ENCODE results near the gene IL3.
"Not testable (repeated sequence)": the region's sequence is repeated elsewhere in the genome, so short reads cannot be mapped to it uniquely, and the experiment has no call there.

IL3 gene

GRCh38 chr5:132093271-132093670, 32.8 kb downstream of the IL3 start:
- no peak for DNase-seq (ENCODE audit: low read depth in 2 of 2, low spot score in 1 of 2)

DNA sequence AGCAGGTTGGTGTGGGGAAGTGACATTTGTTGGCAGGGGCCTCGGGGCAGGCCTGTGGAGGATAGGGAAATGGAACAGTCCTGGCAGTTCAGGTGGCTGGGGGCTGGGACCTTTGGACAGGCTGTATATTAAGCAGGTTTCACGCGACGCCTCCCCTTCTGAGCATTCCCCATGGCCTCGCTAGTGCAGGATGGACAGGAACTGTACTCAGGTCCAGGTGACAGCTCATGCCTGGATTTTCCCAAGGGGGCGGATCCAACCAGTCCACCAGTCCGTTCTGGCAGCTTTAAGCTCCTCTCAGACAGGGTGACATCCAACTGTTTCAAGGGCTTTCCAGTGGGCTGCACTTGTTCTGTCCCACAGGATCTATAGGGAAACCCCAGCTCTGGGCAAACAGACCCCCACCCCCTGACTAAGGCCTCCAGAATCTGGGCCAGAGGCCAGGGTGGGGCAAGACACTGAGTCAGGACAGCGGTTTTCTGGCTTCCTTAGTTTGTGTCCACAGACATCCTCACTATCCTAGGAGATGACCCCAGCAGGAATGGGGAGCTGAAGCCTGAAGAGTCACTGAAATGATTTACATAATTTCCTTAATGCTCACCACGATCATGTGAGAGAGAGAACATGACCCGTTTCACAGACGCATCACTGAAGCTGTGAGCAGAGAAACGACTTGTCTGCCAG, 34.1 kb downstream of the IL3 start:
- no peak for DNase-seq (ENCODE audit: low read depth in 2 of 2, low spot score in 1 of 2)

DNA sequence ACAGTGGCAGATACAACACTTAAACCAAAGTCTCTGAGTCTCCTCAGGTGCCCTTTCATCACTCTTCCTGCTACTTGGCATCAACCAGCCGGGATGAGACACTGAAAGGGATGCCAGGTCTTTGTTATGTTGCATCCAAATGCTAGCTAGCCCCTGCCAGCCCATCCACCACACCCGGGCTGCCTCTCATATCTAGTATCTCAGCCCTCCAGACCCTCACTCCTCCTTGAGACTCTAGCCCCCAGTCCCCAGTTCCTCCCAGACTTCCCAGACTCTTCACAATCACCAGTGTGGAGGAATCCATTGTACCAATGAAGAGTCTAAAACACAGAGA, 34.6 kb downstream of the IL3 start:
- DNase-seq (ENCODE audit: low read depth in 2 of 2, low spot score in 1 of 2): no peak

DNA sequence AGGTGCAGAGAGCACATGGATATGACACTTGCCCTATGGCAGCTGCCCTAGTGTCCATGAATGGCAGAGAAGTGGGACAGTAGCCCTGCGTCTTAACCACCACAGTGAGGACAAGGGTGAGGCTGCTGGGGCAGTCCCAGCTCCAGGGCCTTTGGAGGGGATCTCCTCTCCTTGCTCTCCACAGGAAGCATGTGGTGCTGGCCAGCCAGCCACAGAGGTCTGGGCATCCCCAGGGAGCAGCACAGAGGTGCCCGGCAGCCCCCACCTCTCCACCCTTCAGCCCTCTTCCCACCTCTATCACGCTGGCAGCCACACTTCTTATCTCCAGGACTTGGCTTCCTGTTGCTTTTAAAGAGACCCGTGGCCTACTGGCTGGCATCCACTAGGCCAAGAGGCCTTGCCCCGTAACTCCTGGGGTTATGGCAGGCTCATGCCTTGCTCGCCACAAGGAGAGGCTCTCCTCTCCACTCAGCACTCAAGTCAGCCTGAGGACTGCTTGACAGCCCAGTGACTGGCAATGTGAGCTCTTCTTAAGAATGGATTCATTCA, 35.0 kb downstream of the IL3 start:
- no peak for DNase-seq (ENCODE audit: low read depth in 2 of 2, low spot score in 1 of 2)

GRCh38 chr5:132096904-132097303, 36.4 kb downstream of the IL3 start:
- no peak for DNase-seq (ENCODE audit: low read depth in 2 of 2, low spot score in 1 of 2)

DNA sequence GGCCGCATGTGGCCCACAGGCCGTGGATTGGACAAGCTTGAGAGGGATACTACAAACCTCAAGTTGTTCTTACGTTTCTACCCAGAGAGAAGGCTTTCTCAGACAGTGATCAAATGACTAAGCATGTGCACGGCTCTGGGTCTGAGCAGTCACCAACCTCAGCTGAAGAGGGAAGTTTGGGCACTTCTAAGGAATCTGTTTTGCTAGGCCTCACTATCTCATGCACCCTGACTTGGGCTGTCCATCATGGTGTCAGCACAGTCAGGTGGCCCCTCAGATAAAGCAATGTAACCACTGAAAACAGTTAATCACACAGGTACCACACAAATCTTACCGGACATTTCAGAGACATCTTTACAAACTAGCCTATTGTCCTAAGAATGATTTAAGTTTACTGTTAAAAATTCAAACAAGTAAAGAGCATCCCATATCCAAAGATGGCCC, 37.7 kb downstream of the IL3 start:
- DNase-seq (ENCODE audit: low read depth in 2 of 2, low spot score in 1 of 2): no peak

DNA sequence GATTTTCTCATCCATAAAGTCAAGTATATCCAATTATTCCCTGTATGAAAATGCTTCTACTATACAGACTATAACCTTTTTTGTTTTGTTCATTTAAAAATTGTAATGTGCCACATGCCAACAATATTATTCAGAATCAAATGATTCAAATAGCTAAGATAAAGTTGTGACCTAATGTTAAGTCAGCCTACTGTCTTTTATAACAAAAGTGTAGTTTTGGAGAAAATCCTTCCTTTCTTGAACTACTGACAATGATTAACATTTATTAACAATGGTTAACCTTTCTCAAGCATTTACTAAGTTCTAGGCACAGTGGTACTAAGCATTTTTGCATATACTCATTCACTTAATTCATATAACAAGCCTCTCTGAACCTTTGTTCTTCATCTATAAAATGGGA, 38.2 kb downstream of the IL3 start:
- no peak for DNase-seq (ENCODE audit: low read depth in 2 of 2, low spot score in 1 of 2)

DNA sequence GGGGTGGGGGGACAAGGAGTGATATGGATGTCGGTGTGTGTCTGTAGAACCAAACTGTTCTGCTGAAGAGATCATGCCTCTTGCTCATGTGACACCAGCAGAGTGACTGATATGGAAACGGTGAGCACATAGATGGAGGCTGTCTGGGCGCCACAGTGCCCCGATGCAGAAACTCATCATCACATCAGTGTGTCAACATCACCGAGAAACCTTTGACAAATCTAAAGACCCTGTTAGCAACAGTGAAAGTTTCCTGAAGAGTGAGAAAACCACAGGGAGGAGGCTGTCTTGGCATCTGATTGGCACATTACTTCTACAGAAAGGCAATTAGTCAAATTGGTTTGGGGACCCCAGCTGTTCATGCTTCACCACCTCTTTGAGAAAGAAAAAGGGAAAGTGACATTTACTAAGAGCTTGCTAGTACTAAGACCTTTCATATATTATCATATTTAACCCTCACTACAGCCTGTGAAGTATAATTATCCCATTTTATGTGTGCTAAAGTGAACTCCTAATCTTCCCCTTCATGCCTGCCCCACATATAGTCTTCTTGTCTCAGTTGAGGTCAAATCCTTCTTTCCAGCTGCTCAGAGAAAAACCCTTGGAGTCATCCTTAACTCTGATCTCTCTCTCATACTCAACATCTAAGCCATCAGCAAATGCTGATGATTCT, 38.8 kb downstream of the IL3 start:
- no peak for DNase-seq (ENCODE audit: low read depth in 2 of 2, low spot score in 1 of 2)

- DNase-seq (ENCODE audit: low read depth in 2 of 2, low spot score in 1 of 2): no peak
Observed at GRCh38 chr5:132099905-132100304, 39.5 kb downstream of the IL3 start.

GRCh38 chr5:132100672-132101261, 40.3 kb downstream of the IL3 start:
- no peak for DNase-seq (ENCODE audit: low read depth in 2 of 2, low spot score in 1 of 2)

GRCh38 chr5:132101385-132101880, 41.0 kb downstream of the IL3 start:
- DNase-seq (ENCODE audit: low read depth in 2 of 2, low spot score in 1 of 2): no peak

DNA sequence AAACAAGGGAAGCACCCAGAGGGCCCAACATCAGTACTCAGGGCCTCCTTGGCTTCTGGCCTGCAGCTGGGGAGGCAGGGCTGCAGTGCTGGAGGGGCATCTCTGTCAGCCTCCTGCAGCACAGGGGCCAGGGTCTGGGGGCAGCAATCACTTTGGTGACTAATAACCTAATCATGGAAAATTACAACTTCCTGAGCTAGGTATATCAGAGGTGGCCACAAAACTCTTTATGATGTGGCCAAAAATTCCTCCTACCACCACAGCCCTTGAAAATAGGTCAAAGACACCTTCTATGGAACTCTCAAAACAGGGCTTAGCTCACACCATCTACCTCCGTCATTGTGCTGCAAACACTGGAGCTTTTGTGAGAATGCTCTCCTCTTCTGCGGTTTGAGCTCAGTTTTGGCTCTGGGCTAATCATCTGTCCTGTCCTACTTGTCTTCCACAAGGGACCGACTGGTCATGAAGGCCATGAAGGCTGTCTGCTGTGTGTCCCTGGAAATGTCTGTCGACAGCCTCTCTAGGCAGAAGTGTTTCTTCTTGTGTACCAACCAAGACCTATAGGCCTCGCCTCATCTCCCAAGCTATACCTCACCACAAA, 41.7 kb downstream of the IL3 start:
- DNase-seq (ENCODE audit: low read depth in 2 of 2, low spot score in 1 of 2): peak in 1 of 2 donors; percentile 31

DNA sequence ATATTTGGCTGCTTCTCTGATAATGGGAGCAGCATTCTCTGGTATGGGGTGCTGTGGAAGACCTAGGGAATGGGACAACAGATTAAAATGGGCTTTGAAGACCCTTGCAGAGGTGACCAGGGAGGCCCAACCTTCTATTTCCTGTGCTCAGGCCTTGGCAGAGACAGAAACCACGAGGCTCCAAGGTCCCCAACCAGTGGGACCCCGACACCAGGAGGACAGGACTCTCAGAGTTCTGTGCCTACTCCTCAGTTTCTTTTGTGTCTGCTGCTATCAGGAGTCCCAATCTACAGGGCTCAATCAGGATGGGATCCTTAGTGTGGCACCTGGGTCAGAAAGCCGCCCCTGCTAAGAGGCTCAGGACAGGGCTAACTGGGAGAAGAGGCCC, 42.5 kb downstream of the IL3 start:
- DNase-seq (ENCODE audit: low read depth in 2 of 2, low spot score in 1 of 2): no peak

DNA sequence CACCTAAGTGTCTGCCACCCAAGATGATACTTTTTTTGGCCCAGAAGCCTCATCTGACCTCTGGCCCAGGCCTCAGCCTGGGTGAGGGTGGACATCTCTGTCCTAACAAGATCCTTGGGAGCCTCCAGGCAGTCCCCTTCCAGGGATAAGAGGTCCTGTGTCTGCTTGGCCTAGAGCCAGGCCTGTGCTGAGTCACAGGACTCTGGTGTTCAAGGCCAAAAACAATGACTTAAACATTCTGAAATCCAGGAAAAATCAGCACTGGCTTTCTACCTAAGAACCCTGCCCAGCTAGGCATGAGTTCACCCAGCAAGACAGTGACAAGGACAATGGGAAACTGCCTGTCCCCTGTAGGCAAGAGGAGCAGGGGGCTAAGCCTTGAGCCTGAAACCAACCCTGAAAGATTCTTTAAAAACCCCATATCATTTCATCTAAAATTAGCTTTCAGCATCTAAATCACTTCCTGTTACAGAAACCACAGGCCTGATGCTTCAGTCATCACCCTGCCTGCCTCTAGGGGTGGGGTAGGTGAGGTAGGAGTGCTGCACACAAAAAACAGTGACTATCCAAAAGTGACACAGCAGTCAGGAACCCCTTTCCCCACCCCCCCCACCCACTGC, 43.0 kb downstream of the IL3 start:
- DNase-seq (ENCODE audit: low read depth in 2 of 2, low spot score in 1 of 2): peak in 1 of 2 donors; percentile 47

DNA sequence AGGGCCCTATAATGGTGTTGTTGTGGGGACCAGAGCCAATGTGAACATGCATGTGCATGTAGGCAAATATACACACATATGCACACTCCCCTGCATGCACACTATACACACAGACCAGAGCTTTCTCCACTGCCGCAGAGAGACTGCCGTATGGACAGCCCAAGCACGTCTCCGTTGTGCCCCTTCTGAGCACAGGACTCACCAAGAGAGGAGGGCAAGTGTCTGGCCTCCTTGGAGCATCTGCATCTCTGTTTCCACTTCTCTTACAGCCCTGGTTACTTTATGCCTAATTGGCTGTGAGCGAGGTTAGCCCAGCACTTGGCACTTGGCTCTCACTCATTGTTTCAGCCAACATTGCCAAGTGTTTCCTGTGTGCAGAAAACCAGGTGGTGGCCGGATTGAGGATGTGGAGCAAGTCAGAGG, 43.5 kb downstream of the IL3 start:
- DNase-seq (ENCODE audit: low read depth in 2 of 2, low spot score in 1 of 2): no peak

DNA sequence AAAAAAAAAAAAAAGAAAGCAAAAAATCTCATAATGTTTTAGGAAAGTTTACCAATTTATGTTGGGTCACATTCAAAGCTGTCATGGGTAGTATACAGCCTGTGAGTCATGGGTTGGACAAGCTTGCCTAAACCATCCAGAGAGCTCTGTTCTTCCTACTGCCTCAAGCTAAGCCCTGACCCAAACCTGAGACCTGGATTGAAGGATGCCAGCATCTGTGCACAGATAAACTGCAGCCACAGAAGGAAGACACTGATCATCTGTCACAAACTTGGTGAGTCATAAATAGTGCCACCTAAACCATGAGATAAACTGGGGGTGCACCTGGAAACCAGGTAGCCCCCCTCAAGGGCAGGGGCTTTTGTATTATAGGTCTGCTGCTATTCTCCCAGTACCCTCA, 44.1 kb downstream of the IL3 start:
- no peak for DNase-seq (ENCODE audit: low read depth in 2 of 2, low spot score in 1 of 2)

DNA sequence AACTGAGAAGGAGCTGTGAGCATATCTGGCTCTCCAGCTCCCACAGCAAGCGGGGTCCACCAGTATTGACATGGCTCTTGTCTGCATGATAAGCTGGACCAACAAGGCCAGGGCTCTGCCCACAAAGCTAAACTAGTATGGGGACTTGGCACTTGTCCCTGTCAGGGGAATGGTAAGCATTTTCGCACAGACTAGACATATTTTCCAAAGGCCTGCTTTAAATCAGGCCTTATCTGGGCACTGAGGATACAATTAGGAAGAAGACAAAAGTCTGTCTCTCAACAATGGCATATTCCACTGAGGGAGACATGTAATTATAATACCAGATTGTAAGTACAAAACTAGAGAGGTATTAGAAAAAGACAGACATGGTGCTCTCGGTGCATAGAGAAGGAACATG, 45.2 kb downstream of the IL3 start:
- DNase-seq (ENCODE audit: low read depth in 2 of 2, low spot score in 1 of 2): no peak

GRCh38 chr5:132108495-132108894, 48.0 kb downstream of the IL3 start:
- not testable (repeated sequence) for DNase-seq (ENCODE audit: low read depth in 2 of 2, low spot score in 1 of 2)

- DNase-seq (ENCODE audit: low read depth in 2 of 2, low spot score in 1 of 2): not testable (repeated sequence)
Observed at GRCh38 chr5:132108957-132109356, 48.5 kb downstream of the IL3 start.

- DNase-seq (ENCODE audit: low read depth in 2 of 2, low spot score in 1 of 2): no peak
Observed at GRCh38 chr5:132109494-132110053, 49.1 kb downstream of the IL3 start.

DNA sequence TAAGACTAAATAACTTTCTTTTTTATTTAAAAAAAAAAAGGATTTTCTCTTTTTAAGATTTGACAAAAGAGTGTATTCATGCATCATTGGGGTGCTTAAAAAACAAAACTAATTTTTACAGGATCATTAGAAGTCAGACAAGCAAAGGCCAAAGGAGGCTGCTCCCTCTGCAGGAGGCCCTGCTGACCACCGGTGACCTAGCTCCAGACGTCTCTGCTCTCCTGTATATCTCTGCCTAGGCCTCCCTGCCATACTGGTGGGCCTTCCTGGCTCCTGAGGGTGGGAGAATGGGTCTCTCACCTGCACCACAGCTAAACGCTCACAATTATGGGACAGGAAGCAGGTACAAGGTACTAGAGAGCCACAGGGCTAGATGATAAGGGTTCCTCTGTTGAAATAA, 49.7 kb downstream of the IL3 start:
- DNase-seq (ENCODE audit: low read depth in 2 of 2, low spot score in 1 of 2): no peak
